ENCODE results near the gene KDM7A. TPM values are rescaled to one million over a fixed set of nuclear protein-coding genes. Genes with fewer than 3 reads are reported as not detected.
A peak's percentile ranks its signal among the peaks of the same experiment; 100 is the strongest.

The KDM7A gene
- total RNA-seq, 2 donors from 2014 or later: 5.3 to 9.6 TPM

DNA sequence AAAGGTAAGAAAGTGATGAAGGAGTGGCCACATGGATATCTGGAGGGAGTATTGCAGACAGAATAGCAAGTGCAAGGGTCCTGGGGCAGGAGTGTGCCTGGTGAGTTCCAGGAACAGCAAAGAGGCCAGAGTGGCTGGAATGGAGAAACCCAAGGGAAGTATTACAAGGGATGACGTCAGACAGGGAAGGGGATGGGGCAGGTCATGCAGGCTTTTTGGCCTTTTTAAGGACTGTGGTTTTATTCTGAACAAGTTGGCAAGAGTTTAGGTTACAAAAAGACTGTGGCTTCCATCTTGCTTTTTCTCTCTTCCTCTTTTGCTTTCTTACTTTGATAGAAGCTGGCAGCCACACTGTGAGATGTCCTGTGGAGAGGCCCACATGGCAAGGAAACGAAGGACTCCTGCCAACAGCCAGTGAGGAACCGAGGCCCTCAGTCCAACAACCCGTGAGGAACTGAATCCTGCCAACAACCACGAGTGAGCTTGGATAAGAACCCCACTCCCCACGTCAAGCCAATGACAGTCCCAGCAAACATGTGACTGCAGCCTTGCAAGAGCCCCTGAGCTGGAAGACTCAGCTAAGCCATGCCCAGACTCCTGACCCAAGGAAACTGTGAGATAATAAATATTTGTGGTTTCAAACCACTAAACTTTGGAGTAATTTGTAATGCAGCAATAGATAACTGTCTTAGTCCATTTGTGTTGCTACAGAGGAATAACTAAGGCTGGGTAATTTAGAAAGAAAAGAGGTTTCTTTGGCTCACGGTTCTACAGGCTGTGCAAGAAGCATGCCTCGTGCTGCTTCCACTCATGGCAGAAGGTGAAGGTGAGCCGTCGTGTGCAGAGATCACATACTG lies 19.8 kb upstream of the KDM7A start:
- WGBS, 2 donors: 69 to 79% methylated on average over 9 to 10 of the region's 10 CpGs
- intact Hi-C loops (cut with DNase I): no loop called here

DNA sequence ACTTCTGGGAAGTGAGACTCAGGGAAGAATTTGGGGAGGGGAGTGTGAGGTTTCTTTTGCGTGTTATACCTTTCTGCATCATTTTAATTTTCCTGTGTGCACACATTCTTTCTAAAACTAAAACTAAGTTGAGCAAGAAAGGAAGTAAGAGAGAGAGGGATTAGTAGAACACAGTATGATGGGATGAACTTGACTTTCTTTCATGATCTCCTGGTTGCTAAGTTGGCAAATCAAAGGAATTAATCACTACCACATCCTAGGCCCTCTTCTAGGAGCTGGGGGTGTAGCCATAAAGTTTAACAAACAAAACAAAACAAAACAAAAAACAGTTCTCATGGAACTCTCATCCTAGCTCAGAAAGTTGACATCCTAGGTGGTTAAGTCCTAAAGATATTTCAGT lies 19.1 kb upstream of the KDM7A start:
- no peak overlapping the region for H3K4me3 ChIP-seq
- H3K4me1 ChIP-seq: no peaks in the 10 kb centered on the region
- intact Hi-C loops (cut with DNase I): no loop called here
- DNase-seq (no peak), ATAC-seq (no peak)
- H3K27ac ChIP-seq: no peak overlapping the region
- H3K36me3 ChIP-seq (replicated peaks in 1 of 2; ENCODE audit: insufficient read depth in 1 of 2, low read depth in 2 of 2): no peaks in the 10 kb centered on the region
- no peaks in the 10 kb centered on the region for H3K9me3 ChIP-seq
- H3K27me3 ChIP-seq: no peaks in the 10 kb centered on the region
- TF ChIP-seq, protein P1, sequence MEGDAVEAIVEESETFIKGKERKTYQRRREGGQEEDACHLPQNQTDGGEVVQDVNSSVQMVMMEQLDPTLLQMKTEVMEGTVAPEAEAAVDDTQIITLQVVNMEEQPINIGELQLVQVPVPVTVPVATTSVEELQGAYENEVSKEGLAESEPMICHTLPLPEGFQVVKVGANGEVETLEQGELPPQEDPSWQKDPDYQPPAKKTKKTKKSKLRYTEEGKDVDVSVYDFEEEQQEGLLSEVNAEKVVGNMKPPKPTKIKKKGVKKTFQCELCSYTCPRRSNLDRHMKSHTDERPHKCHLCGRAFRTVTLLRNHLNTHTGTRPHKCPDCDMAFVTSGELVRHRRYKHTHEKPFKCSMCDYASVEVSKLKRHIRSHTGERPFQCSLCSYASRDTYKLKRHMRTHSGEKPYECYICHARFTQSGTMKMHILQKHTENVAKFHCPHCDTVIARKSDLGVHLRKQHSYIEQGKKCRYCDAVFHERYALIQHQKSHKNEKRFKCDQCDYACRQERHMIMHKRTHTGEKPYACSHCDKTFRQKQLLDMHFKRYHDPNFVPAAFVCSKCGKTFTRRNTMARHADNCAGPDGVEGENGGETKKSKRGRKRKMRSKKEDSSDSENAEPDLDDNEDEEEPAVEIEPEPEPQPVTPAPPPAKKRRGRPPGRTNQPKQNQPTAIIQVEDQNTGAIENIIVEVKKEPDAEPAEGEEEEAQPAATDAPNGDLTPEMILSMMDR (IDR thresholded peaks at IDR 0.05): no peak
- TF ChIP-seq POLR2A (IDR thresholded peaks at IDR 0.05): no peak
- WGBS, 2 donors: 94 to 95% methylated on average over 1 of the region's 1 CpG

More for the DNA sequence above, 19.8 kb upstream of the KDM7A start:
- H3K9me3 ChIP-seq: no peaks in the 10 kb centered on the region
- H3K4me3 ChIP-seq: no peak overlapping the region
- TF ChIP-seq POLR2A (IDR thresholded peaks at IDR 0.05): no peak
- TF ChIP-seq, protein P1 (IDR thresholded peaks at IDR 0.05): no peak
- ATAC-seq: no peak
- H3K27ac ChIP-seq: no peak overlapping the region
- no peaks in the 10 kb centered on the region for H3K36me3 ChIP-seq (replicated peaks in 1 of 2; ENCODE audit: insufficient read depth in 1 of 2, low read depth in 2 of 2)
- no peaks in the 10 kb centered on the region for H3K4me1 ChIP-seq
- H3K27me3 ChIP-seq: no peaks in the 10 kb centered on the region
- peak in 2 of 4 donors; percentile 13 to 21 for DNase-seq

GRCh38 chr7:140192620-140193019 lies 15.8 kb upstream of the KDM7A start:
- H3K9me3 ChIP-seq: no peaks in the 10 kb centered on the region
- H3K4me1 ChIP-seq: no peaks in the 10 kb centered on the region
- no peak for ATAC-seq
- H3K27ac ChIP-seq: no peak overlapping the region
- H3K27me3 ChIP-seq: no peaks in the 10 kb centered on the region
- no peak for DNase-seq
- H3K36me3 ChIP-seq (replicated peaks in 1 of 2; ENCODE audit: insufficient read depth in 1 of 2, low read depth in 2 of 2): no peaks in the 10 kb centered on the region
- H3K4me3 ChIP-seq: no peak overlapping the region
- no peak for TF ChIP-seq POLR2A (IDR thresholded peaks at IDR 0.05)
- TF ChIP-seq, protein P1 (IDR thresholded peaks at IDR 0.05): no peak
- intact Hi-C loops (cut with DNase I): no loop called here

GRCh38 chr7:140192176-140192575 lies 15.4 kb upstream of the KDM7A start:
- no peaks in the 10 kb centered on the region for H3K36me3 ChIP-seq (replicated peaks in 1 of 2; ENCODE audit: insufficient read depth in 1 of 2, low read depth in 2 of 2)
- TF ChIP-seq, protein P1 (IDR thresholded peaks at IDR 0.05): no peak
- TF ChIP-seq POLR2A (IDR thresholded peaks at IDR 0.05): no peak
- H3K9me3 ChIP-seq: no peaks in the 10 kb centered on the region
- no peaks in the 10 kb centered on the region for H3K4me1 ChIP-seq
- no peak overlapping the region for H3K4me3 ChIP-seq
- 76 to 79% methylated on average over 3 of the region's 3 CpGs for WGBS, 2 donors
- H3K27ac ChIP-seq: no peak overlapping the region
- ATAC-seq (no peak), DNase-seq (no peak)
- intact Hi-C loops (cut with DNase I): no loop called here
- H3K27me3 ChIP-seq: no peaks in the 10 kb centered on the region

DNA sequence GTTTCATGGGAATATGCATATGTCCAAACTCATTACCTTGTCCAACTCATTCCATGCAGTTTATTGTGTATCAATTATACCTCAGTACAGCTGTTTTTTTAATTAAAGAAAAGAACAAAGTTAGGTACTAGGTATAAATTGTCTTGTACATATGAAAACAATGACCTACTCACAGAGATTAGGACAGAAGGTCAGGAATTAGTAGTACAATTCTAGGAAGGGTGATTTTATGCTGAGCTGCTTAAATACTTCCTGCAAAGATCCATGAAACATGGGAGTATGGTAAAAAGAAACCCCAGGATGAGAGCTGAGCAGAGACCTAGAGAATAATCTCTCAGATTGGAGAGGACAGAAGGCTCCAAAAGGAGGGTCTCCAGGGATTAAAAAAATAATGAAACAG lies 13.8 kb upstream of the KDM7A start:
- no peaks in the 10 kb centered on the region for H3K9me3 ChIP-seq
- H3K36me3 ChIP-seq (replicated peaks in 1 of 2; ENCODE audit: insufficient read depth in 1 of 2, low read depth in 2 of 2): no peaks in the 10 kb centered on the region
- DNase-seq: no peak
- H3K27me3 ChIP-seq: no peaks in the 10 kb centered on the region
- H3K4me3 ChIP-seq: no peak overlapping the region
- no peak overlapping the region for H3K27ac ChIP-seq
- TF ChIP-seq POLR2A (IDR thresholded peaks at IDR 0.05): no peak
- TF ChIP-seq, protein P1 (IDR thresholded peaks at IDR 0.05): no peak
- no peak for ATAC-seq
- intact Hi-C loops (cut with DNase I): no loop called here
- H3K4me1 ChIP-seq: no peaks in the 10 kb centered on the region
